Activated naive CD4-positive, alpha-beta T cell treated with anti-CD3 and anti-CD28 coated beads for 36 hours (primary cell): ENCODE measurements around the gene SLC4A11. TPM values are rescaled to one million over a fixed set of nuclear protein-coding genes. Genes with fewer than 3 reads are reported as not detected.
A peak's percentile ranks its signal among the peaks of the same experiment; 100 is the strongest.

Experiments used
- CTCF ChIA-PET: fragments of 350-600 bp; sonication (Branson Sonifier 250); formaldehyde crosslinking; loops from one replicate; lab custom pipeline; 2021; ENCODE audit warnings: antibody characterized with exemption; lab: Charles Lee
- DNase-seq: peaks from one replicate; pipeline ENCODE4 v3.0.0-alpha.2; 2020
- H3K27ac Mint-ChIP-seq: one replicate; pipeline ENCODE4 v1.8.0; 2021; ENCODE audit warnings: mild to moderate bottlenecking, mixed read lengths
- H3K27me3 Mint-ChIP-seq: one replicate; pipeline ENCODE4 v1.8.0; 2021; ENCODE audit warnings: low read depth, mixed read lengths
- H3K36me3 Mint-ChIP-seq: one replicate; pipeline ENCODE4 v1.8.0; 2021; ENCODE audit warnings: low read depth, mixed read lengths
- H3K4me1 Mint-ChIP-seq: one replicate; pipeline ENCODE4 v1.8.0; 2021; ENCODE audit warnings: low read depth, mixed read lengths
- H3K4me3 Mint-ChIP-seq: one replicate; pipeline ENCODE4 v1.8.0; 2021; ENCODE audit warnings: mild to moderate bottlenecking, moderate library complexity, mixed read lengths
- H3K9me3 Mint-ChIP-seq: one replicate; pipeline ENCODE4 v1.8.0; 2021; ENCODE audit warnings: mixed read lengths
- intact Hi-C: fragments of 100-400 bp; cut with micrococcal nuclease; formaldehyde crosslinking; loops from one replicate; pipeline ENCODE4 v1.15.1; 2023
- total RNA-seq, 2 experiments: library from RNA; stranded (reverse); gene quantifications; one replicate each; pipeline ENCODE4 v1.2.3, GENCODE V29; 2021

The SLC4A11 gene
- total RNA-seq, 2 experiments from 2014 or later, result 0.72 to 0.91 TPM

DNA sequence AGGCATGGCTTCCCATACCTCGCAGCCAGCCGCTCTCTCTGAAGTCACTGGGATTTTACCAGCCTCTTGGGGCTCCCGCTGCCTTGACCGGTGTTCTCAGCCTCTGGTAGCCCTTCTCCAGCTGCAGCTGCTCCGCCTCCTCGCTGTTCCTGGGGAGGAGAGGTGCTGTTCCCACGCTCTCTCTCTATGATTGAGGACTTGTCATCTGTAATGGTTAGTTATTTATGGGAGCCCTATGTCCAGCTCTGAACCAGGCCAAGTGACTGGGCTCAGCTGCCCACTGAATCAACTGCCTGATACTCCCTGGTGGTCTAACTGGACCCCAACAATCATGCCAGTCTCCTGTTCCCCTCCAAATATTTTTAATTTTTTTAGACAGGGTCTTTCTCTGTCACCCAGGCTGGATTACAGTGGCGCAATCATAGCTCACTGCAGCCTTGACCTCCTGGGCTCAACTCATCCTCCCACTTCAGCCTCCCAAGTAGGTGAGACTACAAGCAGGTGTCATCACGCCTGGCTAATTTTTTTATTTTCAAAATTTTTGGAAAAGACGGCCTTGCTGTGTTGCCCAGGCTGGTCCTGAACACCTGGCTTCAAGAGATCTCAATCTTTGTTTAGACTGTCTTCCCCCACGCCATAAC is 4.8 kb upstream of the SLC4A11 start:
- intact Hi-C loops, result no loop called here
- Mint-ChIP-seq H3K27me3 (peaks cover 46% of the 10 kb centered on the region), H3K27ac (no peak overlapping the region), H3K9me3 (no peaks in the 10 kb centered on the region), H3K36me3 (no peaks in the 10 kb centered on the region), H3K4me3 (no peak overlapping the region), H3K4me1 (peaks cover 10% of the 10 kb centered on the region)
- CTCF ChIA-PET, result no interaction called here
- DNase-seq, result no peak

- H3K27me3 Mint-ChIP-seq, result peaks cover 47% of the 10 kb centered on the region
- intact Hi-C loops, result no loop called here
- H3K36me3 Mint-ChIP-seq, result no peaks in the 10 kb centered on the region
- peaks cover 6% of the 10 kb centered on the region for H3K4me1 Mint-ChIP-seq
- CTCF ChIA-PET, result interaction anchor here (0.6 to 1.0 kb wide), 4 partner anchors 22 to 413 kb away, joined by 3 to 4 read pairs (median 3); no protein-coding TSS in a partner anchor
- H3K27ac Mint-ChIP-seq, result no peak overlapping the region
- no peaks in the 10 kb centered on the region for H3K9me3 Mint-ChIP-seq
- no peak for DNase-seq
- H3K4me3 Mint-ChIP-seq, result no peak overlapping the region
Observed at GRCh38 chr20:3242172-3242692, 3.2 kb upstream of the SLC4A11 start.

DNA sequence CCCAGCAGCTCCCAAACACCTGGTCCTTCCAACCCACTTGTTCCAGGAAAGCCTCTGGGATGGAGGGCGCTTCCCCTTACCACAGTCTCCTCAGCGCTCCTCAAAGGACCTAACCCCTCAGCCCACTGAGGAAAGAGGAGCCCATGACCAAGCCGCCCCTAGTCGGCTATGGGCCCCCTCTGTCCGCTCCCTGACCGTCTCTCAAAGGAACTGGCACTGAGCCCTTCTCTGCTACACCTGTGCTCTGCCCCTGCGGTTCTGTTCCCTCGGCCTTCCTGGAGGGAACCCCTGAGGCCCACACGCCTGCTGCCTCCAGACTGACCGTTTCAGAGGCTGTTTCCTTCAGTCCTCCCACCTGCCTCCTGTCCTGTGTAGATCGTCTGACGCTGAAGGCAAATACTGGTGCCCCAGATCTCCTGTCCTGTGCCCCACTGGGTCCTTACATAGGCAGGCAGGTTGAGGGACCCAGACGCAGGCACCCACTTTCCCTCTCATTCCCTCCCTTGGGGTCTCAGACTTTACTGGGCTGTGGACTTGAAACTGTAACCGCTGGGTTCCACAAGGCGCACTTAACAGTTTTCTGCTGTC is 1.9 kb upstream of the SLC4A11 start:
- CTCF ChIA-PET, result no interaction called here
- no peak overlapping the region for H3K27ac Mint-ChIP-seq
- H3K9me3 Mint-ChIP-seq, result no peaks in the 10 kb centered on the region
- peaks cover 54% of the 10 kb centered on the region for H3K27me3 Mint-ChIP-seq
- no peaks in the 10 kb centered on the region for H3K36me3 Mint-ChIP-seq
- no peak for DNase-seq
- H3K4me3 Mint-ChIP-seq, result peak overlapping the region; percentile 46
- H3K4me1 Mint-ChIP-seq, result peaks cover 6% of the 10 kb centered on the region
- intact Hi-C loops, result no loop called here

- DNase-seq, result no peak
- Mint-ChIP-seq H3K4me3 (peak overlapping the region; percentile 77), H3K9me3 (no peaks in the 10 kb centered on the region), H3K27ac (no peak overlapping the region), H3K4me1 (peaks cover 6% of the 10 kb centered on the region), H3K36me3 (no peaks in the 10 kb centered on the region), H3K27me3 (peaks cover 59% of the 10 kb centered on the region)
- intact Hi-C loops, result loop anchor here (5.0 kb wide), 1 partner anchor 77 kb away; no protein-coding TSS in a partner anchor
- CTCF ChIA-PET, result interaction anchor here (0.7 kb wide), 1 partner anchor 347 kb away, joined by 3 read pairs; no protein-coding TSS in a partner anchor
Observed at GRCh38 chr20:3239867-3240775, 1.1 kb upstream of the SLC4A11 start.

DNA sequence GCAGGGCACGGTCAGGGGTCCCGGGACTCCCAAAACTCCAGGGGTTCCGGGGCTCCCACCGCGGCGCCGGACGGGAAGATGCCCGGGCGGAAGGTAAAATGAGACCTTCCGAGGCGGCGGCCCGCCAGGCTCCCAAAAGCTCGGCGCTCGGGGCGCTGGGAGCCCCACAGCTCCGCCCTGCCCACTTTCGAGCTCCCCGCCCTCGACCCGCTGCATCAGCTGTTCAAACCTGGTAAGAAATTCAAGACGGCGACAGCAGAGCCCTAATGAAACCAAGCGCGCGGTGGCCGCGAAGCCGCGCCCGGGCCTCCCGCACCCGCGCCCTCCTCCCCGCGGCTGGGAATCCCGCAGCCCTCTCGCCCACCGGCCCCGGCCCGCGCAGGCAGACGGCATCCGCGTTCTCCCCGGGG is 369 bp downstream of the SLC4A11 start:
- Mint-ChIP-seq H3K36me3 (no peaks in the 10 kb centered on the region), H3K4me3 (peak overlapping the region; percentile 76), H3K27ac (no peak overlapping the region), H3K27me3 (peaks cover 63% of the 10 kb centered on the region), H3K4me1 (peaks cover 6% of the 10 kb centered on the region), H3K9me3 (no peaks in the 10 kb centered on the region)
- CTCF ChIA-PET, result no interaction called here
- peak; percentile 60 for DNase-seq
- intact Hi-C loops, result loop anchor here (5.0 kb wide), 1 partner anchor 79 kb away; no protein-coding TSS in a partner anchor

GRCh38 chr20:3237958-3238615 is 903 bp downstream of the SLC4A11 start:
- Mint-ChIP-seq H3K9me3 (no peaks in the 10 kb centered on the region), H3K4me1 (peaks cover 6% of the 10 kb centered on the region), H3K4me3 (peak overlapping the region; percentile 76), H3K27ac (no peak overlapping the region), H3K36me3 (no peaks in the 10 kb centered on the region), H3K27me3 (peaks cover 61% of the 10 kb centered on the region)
- intact Hi-C loops, result loop anchor here (5.0 kb wide), 1 partner anchor 79 kb away; no protein-coding TSS in a partner anchor
- DNase-seq, result no peak
- CTCF ChIA-PET, result no interaction called here

- DNase-seq, result no peak
- no peaks in the 10 kb centered on the region for H3K9me3 Mint-ChIP-seq
- peaks cover 59% of the 10 kb centered on the region for H3K27me3 Mint-ChIP-seq
- intact Hi-C loops, result loop anchor here (5.0 kb wide), 1 partner anchor 80 kb away; no protein-coding TSS in a partner anchor
- H3K27ac Mint-ChIP-seq, result no peak overlapping the region
- CTCF ChIA-PET, result interaction anchor here (0.6 kb wide), 1 partner anchor 597 kb away, joined by 3 read pairs; no protein-coding TSS in a partner anchor
- no peaks in the 10 kb centered on the region for H3K36me3 Mint-ChIP-seq
- H3K4me3 Mint-ChIP-seq, result peak overlapping the region; percentile 76
- peaks cover 6% of the 10 kb centered on the region for H3K4me1 Mint-ChIP-seq
Observed at GRCh38 chr20:3237011-3237957, 1.7 kb downstream of the SLC4A11 start.

DNA sequence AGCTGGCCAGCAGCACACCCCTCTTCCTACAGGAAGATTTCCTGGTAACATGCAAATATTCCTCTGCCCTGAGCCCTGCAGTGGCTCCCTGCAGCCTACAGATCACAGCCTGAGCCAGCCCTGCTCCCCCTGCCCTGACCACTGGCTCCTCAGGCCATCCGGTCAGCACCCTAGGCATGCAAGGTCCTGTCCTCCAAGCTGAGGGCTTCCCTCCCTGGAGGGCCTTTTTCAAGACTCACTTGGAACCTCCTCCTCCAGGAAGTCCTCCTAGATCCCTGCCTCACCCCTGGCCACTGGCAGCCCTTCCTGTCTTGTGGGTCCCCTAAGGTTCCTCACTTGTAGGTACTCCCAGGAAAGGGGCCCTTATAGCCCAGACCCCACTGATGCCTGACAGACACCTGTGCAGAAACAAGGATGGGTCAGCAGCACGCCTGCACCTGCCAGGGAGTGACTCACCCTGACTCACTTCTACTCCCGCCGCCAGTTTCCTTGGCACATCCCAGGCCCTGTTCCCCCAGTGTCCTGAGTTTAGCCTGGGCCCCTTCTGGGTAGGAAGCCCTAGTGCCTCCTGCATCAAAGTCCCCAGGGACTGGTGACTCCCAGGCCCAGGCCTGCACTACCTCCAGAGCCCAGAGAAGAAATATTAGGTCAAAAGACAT is 3.2 kb downstream of the SLC4A11 start:
- intact Hi-C loops, result loop anchor here (5.0 kb wide), 1 partner anchor 82 kb away; no protein-coding TSS in a partner anchor
- peaks cover 48% of the 10 kb centered on the region for H3K27me3 Mint-ChIP-seq

DNA sequence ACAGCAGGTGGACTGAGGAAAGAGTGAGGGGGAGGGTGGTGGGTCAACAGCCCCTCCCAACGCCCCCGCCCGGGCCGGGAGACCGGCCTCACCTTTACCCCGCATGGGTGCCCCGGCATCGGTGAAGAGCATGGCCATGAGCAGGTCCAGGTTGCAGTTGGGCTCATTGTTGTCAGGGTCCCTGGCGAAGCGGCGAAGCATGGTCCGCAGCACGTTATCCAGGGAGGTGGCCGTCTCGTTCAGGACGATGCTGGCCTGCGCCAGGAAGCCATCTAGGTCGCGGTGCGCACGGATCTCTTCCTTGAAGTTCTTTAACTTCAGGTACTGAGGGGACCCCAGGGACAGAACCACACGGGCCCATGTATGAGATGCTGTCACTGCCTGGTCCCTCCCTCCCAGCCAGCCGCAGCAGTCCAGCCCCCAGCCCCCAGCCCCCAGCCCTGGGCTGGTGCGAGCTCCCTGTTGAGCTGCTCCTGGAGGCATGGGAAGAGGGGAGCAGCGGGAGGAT is 4.9 kb downstream of the SLC4A11 start:
- intact Hi-C loops, result no loop called here

More for the DNA sequence above, 3.2 kb downstream of the SLC4A11 start:
- no peak for DNase-seq
- H3K4me1 Mint-ChIP-seq, result peaks cover 6% of the 10 kb centered on the region
- H3K9me3 Mint-ChIP-seq, result no peaks in the 10 kb centered on the region
- no peak overlapping the region for H3K27ac Mint-ChIP-seq
- no peaks in the 10 kb centered on the region for H3K36me3 Mint-ChIP-seq
- CTCF ChIA-PET, result no interaction called here
- H3K4me3 Mint-ChIP-seq, result no peak overlapping the region

GRCh38 chr20:3233131-3233990 is 5.6 kb downstream of the SLC4A11 start:
- Mint-ChIP-seq H3K9me3 (no peaks in the 10 kb centered on the region), H3K4me1 (no peaks in the 10 kb centered on the region), H3K4me3 (no peak overlapping the region), H3K27ac (no peak overlapping the region), H3K27me3 (peaks cover 33% of the 10 kb centered on the region), H3K36me3 (no peaks in the 10 kb centered on the region)
- intact Hi-C loops, result no loop called here
- no peak for DNase-seq
- CTCF ChIA-PET, result interaction anchor here (1.3 kb wide), 1 partner anchor 15 kb away, joined by 3 read pairs; no protein-coding TSS in a partner anchor

More for the DNA sequence above, 4.9 kb downstream of the SLC4A11 start:
- no peak overlapping the region for H3K27ac Mint-ChIP-seq
- H3K27me3 Mint-ChIP-seq, result peaks cover 34% of the 10 kb centered on the region
- DNase-seq, result no peak
- no peaks in the 10 kb centered on the region for H3K9me3 Mint-ChIP-seq
- H3K4me1 Mint-ChIP-seq, result no peaks in the 10 kb centered on the region
- no peaks in the 10 kb centered on the region for H3K36me3 Mint-ChIP-seq
- H3K4me3 Mint-ChIP-seq, result no peak overlapping the region
- CTCF ChIA-PET, result no interaction called here
